ENCODE results near the gene RGS7.
"Not testable (repeated sequence)": the region's sequence is repeated elsewhere in the genome, so short reads cannot be mapped to it uniquely, and the experiment has no call there.

Gene RGS7

DNA sequence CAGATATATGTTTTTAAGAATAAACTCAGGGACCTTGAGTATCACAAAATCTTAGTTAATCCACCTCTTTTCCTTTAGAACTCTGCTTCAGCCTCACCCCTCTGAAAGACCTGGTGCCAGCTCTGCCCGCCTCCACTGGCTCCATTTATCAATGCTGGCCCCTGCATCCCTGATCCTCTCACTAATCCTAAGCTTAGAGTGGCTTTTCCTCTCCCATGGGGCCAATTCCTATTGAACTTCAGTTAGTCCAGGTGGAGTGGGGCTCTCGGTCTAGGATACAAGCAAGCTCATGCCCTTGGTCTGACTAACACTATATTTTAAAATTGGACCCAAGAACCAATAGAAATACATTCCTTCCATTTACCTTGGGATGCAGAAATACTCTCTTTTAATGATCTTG is 87.0 kb downstream of the RGS7 start:
- no peak for DNase-seq

DNA sequence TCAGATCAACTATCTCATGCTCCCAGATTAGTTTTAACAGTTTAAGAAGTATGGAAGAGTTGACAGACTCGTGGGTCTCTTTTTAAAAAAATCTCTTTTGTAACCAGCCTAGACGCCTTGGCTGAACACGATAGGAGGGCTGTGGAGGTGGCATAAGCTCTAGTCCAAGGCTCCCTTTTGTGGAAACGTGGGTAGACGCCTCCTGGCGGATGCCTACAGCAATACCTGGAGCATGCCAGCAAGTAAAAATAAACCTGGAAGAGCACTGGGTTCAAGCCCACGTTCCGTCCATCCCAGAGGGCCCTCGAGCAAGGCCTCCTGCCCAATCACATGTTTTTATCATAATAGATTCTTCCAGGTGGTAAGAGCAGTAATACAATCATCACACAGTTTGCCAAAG is 87.9 kb downstream of the RGS7 start:
- no peak for DNase-seq

DNA sequence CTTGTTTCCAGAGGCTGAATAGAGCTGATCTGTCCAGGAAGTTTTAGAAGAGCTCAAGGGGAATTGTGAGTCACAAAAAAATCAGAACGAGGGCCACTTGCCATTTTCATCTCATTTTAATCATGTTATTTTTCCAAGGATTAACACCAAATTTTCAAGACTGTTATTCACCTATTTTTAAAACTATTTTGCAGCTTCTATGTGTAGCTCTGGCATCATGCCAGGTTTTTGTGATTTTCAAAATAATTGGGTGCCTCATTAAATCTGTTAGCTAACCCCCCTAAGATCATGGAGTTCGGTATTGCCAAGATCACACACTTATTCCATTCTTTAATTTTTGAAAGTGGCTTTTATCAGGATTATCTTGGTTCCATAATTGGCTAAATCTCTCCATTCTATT is 90.9 kb downstream of the RGS7 start:
- DNase-seq, result no peak

DNA sequence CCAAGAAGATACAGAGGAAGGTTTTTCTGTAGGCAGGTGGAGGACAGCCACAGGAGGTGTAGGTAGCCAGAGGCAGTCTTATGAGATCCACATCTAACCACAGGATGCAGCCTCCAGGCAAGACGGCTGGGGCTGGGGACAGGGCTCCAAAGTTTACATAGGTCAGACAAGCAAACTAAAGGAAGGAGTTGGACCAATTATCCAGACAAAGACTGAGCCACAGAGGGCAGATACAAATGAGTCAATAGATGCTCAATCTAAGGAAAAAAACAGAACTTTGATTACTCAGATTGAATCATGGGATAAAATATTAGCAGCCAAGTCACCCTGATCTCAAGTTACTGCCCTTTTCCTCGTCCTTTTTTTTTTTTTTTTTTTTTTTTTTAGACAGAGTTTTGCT is 91.6 kb downstream of the RGS7 start:
- DNase-seq, result no peak

- DNase-seq, result no peak
Measured at GRCh38 chr1:241263346-241263745, 93.7 kb downstream of the RGS7 start.

DNA sequence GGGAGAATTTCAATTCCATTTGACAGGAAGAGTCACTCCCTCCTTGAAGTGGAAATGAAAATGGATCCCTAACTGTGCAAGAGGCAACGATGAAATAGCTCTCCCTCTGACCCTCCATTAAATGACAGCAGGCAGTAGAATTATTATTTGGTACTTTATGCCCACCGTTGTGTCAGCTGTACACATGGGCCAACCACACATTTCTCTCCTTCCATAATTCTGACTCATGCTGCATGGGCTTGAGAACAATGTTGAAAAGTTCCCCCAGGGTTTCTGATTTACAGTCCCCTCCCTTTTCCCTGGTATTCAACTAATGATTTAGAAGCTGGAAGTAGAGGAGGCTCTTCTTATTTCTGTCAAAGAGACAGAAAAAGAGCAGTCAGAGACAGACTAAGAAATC is 103.5 kb downstream of the RGS7 start:
- no peak for DNase-seq

DNA sequence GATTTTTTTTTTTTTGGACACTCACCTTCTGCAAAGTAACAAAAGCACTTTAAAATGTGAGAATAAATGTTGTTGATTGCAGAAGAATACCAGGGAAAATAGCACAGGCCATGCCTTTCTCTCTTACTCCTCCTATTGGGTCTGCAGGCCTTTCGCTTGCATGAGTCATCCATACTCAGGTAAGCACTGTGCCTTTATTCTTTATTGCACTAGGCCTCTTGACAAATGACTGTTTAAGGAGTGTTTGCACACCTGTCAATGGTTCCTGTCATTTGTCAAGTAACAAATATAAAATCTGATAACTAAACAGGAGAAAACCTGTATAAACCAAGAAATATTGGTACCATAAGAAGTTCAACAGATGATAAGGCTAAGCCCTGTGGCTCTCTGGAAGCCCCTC is 106.5 kb downstream of the RGS7 start:
- DNase-seq, result no peak

DNA sequence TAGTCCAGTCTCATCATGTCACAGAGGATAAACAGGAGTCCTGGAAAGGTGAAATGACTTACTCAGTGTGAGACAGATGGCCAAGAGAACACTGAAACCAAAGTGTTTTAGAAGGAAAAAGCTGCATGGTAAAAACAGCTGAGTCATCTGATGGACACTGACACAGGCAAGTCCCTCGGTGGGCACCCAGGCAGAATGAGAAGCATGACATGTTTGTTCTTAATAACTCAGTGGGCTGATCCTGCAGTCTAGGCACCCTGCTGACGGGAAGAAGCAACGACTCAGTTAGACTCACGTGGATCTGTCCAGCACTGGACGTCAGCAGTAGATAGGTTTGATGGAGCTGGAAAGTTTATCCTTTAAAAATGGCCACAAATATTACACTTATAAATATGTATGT is 116.9 kb downstream of the RGS7 start:
- DNase-seq, result no peak

- no peak for DNase-seq
Measured at GRCh38 chr1:241237873-241238272, 119.1 kb downstream of the RGS7 start.

DNA sequence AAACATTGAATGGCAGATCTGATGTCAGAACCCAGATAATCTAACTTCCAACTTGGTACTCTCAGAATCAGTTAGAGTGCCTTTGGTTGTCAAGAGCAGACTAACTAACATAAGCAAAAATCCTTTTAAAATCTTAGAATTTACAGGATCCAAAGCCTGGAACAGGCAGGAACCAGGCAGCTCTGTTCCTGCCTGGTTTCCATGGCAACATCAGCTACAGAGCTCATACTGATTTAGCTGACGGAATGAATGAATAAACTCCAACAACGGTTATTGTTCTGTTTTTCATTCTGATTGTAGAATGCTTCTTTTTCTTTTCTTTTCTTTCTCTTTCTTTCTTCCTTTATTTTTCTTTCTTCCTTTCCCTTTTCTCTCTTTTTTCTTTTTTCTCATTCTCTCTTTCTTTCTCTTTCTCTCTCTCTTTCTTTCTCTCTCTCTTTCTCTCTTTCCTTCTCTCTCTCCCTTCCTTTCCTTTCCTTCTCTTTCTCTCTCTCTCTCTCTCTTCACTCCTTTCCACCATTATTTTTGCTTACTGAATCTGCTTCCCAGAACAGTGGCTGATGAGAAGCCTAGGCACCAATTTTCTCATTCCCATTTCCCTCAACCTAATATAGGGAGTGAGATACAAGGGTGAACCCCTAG is 121.6 kb downstream of the RGS7 start:
- no peak for DNase-seq

GRCh38 chr1:241229711-241230110 is 127.3 kb downstream of the RGS7 start:
- DNase-seq, result no peak

- no peak for DNase-seq
Measured at GRCh38 chr1:241229216-241229615, 127.8 kb downstream of the RGS7 start.

DNA sequence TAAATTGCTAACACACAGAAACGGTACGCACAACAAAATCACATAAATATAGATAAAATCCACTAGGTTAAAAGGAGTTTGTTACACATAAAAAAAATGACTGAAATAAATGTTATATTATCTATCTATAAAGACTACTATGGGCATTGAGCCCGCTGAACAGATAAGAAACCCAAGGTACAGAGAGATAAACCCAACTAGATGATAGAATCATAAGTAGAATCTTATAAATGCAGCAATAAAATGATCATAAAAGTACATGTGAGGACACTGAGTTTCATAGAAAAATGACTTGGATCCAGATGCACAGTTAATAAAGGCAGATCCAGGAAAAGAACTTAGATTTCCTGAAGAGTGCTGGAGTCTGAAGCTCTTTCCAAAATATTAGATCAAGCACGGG is 128.7 kb downstream of the RGS7 start:
- no peak for DNase-seq

- no peak for DNase-seq
Measured at GRCh38 chr1:241225741-241226140, 131.3 kb downstream of the RGS7 start.

DNA sequence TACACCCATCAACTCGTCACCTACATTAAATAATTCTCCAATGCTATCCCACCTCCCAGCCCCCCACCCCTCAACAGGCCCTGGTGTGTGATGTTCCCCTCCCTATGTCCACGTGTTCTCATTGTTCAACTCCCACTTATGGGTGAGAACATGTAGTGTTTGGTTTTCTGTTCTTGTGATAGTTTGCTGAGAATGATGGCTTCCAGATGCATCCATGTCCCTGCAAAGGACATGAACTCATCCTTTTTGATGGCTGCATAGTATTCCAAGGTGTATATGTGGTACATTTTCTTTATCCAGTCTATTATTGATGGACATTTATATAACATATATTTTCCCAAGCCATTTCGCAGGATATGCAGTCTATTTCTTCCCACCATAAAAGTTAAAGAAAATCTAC is 132.8 kb downstream of the RGS7 start:
- DNase-seq, result not testable (repeated sequence)

GRCh38 chr1:241222813-241223212 is 134.2 kb downstream of the RGS7 start:
- not testable (repeated sequence) for DNase-seq

DNA sequence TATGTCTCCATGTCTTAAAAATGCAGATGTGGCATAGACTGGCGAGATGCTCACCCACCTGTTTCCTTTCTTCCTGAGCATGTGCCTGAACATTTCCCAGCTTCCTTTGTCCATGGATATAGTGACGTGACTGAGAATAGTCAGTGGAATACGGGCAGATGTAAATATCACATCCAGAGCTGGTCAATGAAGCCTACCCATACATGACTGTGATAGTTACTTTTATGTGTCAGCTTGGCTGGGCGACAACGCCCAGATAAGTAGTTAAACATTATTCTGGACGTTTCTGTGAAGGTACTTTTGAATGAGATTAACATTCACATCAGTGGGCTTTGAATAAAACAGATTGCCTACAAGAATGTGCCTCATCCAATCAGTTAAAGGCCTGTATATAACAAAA is 135.7 kb downstream of the RGS7 start:
- DNase-seq, result no peak

- not testable (repeated sequence) for DNase-seq
Measured at GRCh38 chr1:241220913-241221312, 136.1 kb downstream of the RGS7 start.

DNA sequence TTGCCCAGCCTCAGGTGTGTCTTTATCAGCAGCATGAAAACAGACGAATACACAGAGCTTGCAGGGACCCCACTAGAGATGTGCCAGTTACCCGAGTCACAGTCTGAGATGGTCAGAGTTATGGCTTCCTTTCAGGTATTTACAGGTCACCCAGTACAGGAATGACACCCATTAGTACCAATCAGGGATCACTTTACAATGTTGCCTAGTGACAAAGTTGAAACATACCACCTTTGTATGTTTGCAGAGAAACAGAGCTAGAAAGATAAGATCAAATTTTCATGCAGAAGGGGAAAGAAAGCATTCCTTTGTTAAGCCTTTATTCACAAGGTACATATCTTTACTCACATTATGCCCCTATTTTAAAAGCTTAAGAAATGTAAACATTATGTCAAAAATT is 137.6 kb downstream of the RGS7 start:
- DNase-seq, result no peak

GRCh38 chr1:241217516-241217915 is 139.5 kb downstream of the RGS7 start:
- DNase-seq, result no peak

GRCh38 chr1:241215683-241216082 is 141.3 kb downstream of the RGS7 start:
- no peak for DNase-seq

DNA sequence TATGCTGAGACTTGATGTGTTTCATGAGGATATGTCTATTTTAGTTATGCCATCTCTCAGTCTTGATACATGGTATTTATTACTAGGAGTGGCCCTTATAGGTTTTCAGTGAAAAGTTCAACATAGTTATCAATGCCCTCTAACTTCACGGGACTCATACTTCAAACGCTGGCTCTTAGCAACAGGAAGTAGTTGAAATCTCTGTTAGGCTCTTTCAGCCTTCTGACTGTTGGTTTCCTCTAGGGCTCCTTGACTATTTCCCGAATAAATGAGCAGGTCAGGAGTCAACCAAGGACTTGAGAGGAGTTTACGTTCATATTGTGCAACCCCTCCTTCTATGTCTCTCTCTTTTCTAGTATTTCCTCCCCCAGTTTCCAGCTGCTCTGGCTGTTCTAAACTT is 141.8 kb downstream of the RGS7 start:
- no peak for DNase-seq

- DNase-seq, result no peak
Measured at GRCh38 chr1:241213139-241213538, 143.9 kb downstream of the RGS7 start.

DNA sequence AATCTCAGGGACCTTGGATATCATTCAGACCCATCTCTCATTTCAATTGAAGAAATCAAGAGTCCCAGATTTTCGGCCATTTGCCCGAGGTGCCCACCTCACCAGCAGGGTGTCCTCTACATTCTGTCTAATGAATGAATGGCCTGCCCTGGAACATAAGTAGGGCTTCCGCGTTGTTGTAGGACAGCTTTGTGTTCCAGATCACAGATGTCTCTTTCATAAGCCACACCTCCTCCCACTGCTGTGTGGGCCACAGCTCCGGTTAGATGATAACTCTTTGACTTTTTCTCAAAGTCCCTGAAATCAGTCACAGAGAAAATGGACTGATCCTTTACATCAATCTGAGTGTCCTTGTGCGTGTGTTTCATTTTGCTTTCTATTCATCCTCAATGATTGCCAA is 144.4 kb downstream of the RGS7 start:
- DNase-seq, result no peak

DNA sequence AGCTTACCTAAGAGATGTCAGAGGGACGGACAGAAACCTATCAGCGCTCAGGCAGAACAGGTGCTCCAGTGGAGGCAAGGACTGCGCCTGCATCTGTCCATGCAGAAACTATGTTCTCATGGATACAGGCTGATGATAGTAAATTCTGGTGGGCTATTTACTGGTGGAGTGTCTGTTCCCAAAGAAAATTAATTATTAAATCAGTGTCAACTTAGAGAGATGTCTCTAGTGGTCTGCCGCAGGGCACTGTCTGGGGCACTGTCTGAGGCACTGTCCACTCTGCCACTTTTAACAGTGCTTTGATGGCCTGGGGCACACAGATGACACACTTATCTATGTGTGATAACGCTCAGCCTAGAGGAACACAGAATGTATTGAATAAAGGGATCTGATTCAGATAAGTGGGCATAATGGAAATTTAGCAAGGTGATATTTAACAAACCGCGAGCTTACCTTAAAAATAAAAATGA is 148.1 kb downstream of the RGS7 start:
- no peak for DNase-seq

- DNase-seq, result no peak
Measured at GRCh38 chr1:241203817-241204216, 153.2 kb downstream of the RGS7 start.

Data from stimulated activated CD4-positive, alpha-beta T cell treated with anti-CD3 and anti-CD28 coated beads, Interleukin-1b, Interleukin-23, amount 100 ng/mL, for 48 hours (primary cell).